BLaER1 treated with 17β-estradiol and CSF1 and Interleukin-3, amounts not matched to agents 10 nM and 100 nM (cell line): ENCODE data around the gene ABHD18.
"Not testable (repeated sequence)": the region's sequence is repeated elsewhere in the genome, so short reads cannot be mapped to it uniquely, and the experiment has no call there.

Source experiments
- H3K27ac ChIP-seq, 11 experiments: shearing (Covaris generic); formaldehyde crosslinking; 2 replicates each; pipeline ENCODE4 v1.8.1; 2022
- H3K27me3 ChIP-seq, 11 experiments: shearing (Covaris generic); formaldehyde crosslinking; 2 replicates each; pipeline ENCODE4 v1.8.1; 2022
- H3K36me3 ChIP-seq, 11 experiments: shearing (Covaris generic); formaldehyde crosslinking; 2 replicates each; pipeline ENCODE4 v1.8.1; 2022
- H3K4me1 ChIP-seq, 10 experiments: shearing (Covaris generic); formaldehyde crosslinking; 2 replicates each; pipeline ENCODE4 v1.8.1; 2022
- H3K4me2 ChIP-seq, 11 experiments: shearing (Covaris generic); formaldehyde crosslinking; 2 replicates each; pipeline ENCODE4 v1.8.1; 2022
- H3K4me3 ChIP-seq, 10 experiments: shearing (Covaris generic); formaldehyde crosslinking; 2 replicates each; pipeline ENCODE4 v1.8.1; 2022
- H3K9ac ChIP-seq, 11 experiments: shearing (Covaris generic); formaldehyde crosslinking; 2 replicates each; pipeline ENCODE4 v1.8.1; 2022
- H3K9me3 ChIP-seq, 11 experiments: shearing (Covaris generic); formaldehyde crosslinking; replicated peaks in 1 of 11; 2 replicates each; pipeline ENCODE4 v1.8.1; 2022
- H4K20me1 ChIP-seq, 11 experiments: shearing (Covaris generic); formaldehyde crosslinking; 2 replicates each; pipeline ENCODE4 v1.8.1; 2022
- Cebpa-rat ChIP-seq, 11 experiments: shearing (Covaris generic); IDR thresholded peaks; 2 replicates each; pipeline ENCODE4 v1.8.1; 2022

The ABHD18 gene

GRCh38 chr4:127957105-127957504 lies 8.1 kb upstream of the ABHD18 start:
- Histone ChIP-seq H3K4me3 (no peak overlapping the region), H3K27ac (no peak overlapping the region), H3K9me3 (no peaks in the 10 kb centered on the region), H4K20me1 (peaks cover 0 to 35% (median 4%) of the 10 kb centered on the region in 11 experiments; a peak in 7 of 22 replicates), H3K4me2 (no peak overlapping the region), H3K4me1 (peaks cover 0 to 6% (median 0%) of the 10 kb centered on the region in 10 experiments; a peak in 1 of 20 replicates), H3K36me3 (peaks cover 34 to 69% (median 43%) of the 10 kb centered on the region in 11 experiments), H3K9ac (no peak overlapping the region), H3K27me3 (no peaks in the 10 kb centered on the region)
- no peak for TF ChIP-seq Cebpa-rat (IDR thresholded peaks at IDR 0.05)

- H3K4me2 ChIP-seq: no peak overlapping the region
- peaks cover 19 to 51% (median 28%) of the 10 kb centered on the region in 11 experiments for H3K36me3 ChIP-seq
- no peaks in the 10 kb centered on the region for H3K27me3 ChIP-seq
- H3K4me3 ChIP-seq: no peak overlapping the region
- H3K9me3 ChIP-seq: no peaks in the 10 kb centered on the region; a peak in 1 of 22 replicates
- H4K20me1 ChIP-seq: peaks cover 0 to 41% (median 12%) of the 10 kb centered on the region in 11 experiments; a peak in 8 of 22 replicates
- no peak overlapping the region for H3K9ac ChIP-seq
- TF ChIP-seq Cebpa-rat (IDR thresholded peaks at IDR 0.05): no peak
- H3K4me1 ChIP-seq: peaks cover 5 to 19% (median 9%) of the 10 kb centered on the region in 10 experiments; a peak in 9 of 20 replicates
- no peak overlapping the region for H3K27ac ChIP-seq
Measured at GRCh38 chr4:127959794-127960193, 5.4 kb upstream of the ABHD18 start.

GRCh38 chr4:127963633-127964398 lies 1.4 kb upstream of the ABHD18 start:
- Histone ChIP-seq H3K9ac (peak overlapping the region; percentile 83 to 94 (median 91)), H3K4me3 (peak overlapping the region; percentile 81 to 98 (median 87)), H3K27ac (peak overlapping the region in 10 of 11 experiments; percentile 82 to 91 (median 88); a peak in 18 of 22 replicates), H3K4me2 (peak overlapping the region; percentile 75 to 92 (median 84)), H4K20me1 (peaks cover 0 to 71% (median 14%) of the 10 kb centered on the region in 11 experiments; a peak in 10 of 22 replicates), H3K4me1 (peaks cover 24 to 46% (median 33%) of the 10 kb centered on the region in 10 experiments), H3K36me3 (peaks cover 0 to 21% (median 8%) of the 10 kb centered on the region in 11 experiments; a peak in 8 of 22 replicates)
- not testable (repeated sequence) for H3K9me3 ChIP-seq, H3K27me3 ChIP-seq

- Histone ChIP-seq H4K20me1 (peaks cover 0 to 71% (median 12%) of the 10 kb centered on the region in 11 experiments; a peak in 12 of 22 replicates), H3K4me2 (peak overlapping the region; percentile 75 to 92 (median 84)), H3K9ac (peak overlapping the region; percentile 83 to 94 (median 91)), H3K36me3 (peaks cover 0 to 21% (median 12%) of the 10 kb centered on the region in 11 experiments; a peak in 12 of 22 replicates), H3K4me1 (peaks cover 24 to 46% (median 34%) of the 10 kb centered on the region in 10 experiments), H3K27ac (peak overlapping the region; percentile 80 to 91 (median 88)), H3K4me3 (peak overlapping the region; percentile 81 to 98 (median 87))
- not testable (repeated sequence) for H3K27me3 ChIP-seq, H3K9me3 ChIP-seq
Measured at GRCh38 chr4:127964426-127965061, 662 bp upstream of the ABHD18 start.

GRCh38 chr4:127965803-127966175 lies 583 bp downstream of the ABHD18 start:
- H3K9me3 ChIP-seq: no peaks in the 10 kb centered on the region; a peak in 1 of 22 replicates
- peak overlapping the region; percentile 81 to 98 (median 87) for H3K4me3 ChIP-seq
- H4K20me1 ChIP-seq: peaks cover 0 to 72% (median 17%) of the 10 kb centered on the region in 11 experiments; a peak in 13 of 22 replicates
- H3K4me2 ChIP-seq: peak overlapping the region; percentile 72 to 96 (median 84)
- H3K4me1 ChIP-seq: peaks cover 24 to 46% (median 34%) of the 10 kb centered on the region in 10 experiments
- H3K27me3 ChIP-seq: no peaks in the 10 kb centered on the region
- H3K36me3 ChIP-seq: peaks cover 0 to 29% (median 12%) of the 10 kb centered on the region in 11 experiments; a peak in 13 of 22 replicates
- H3K9ac ChIP-seq: peak overlapping the region; percentile 83 to 94 (median 91)
- peak overlapping the region; percentile 82 to 91 (median 88) for H3K27ac ChIP-seq
- no peak for TF ChIP-seq Cebpa-rat (IDR thresholded peaks at IDR 0.05)

GRCh38 chr4:127967141-127967775 lies 2.1 kb downstream of the ABHD18 start:
- no peaks in the 10 kb centered on the region for H3K27me3 ChIP-seq

GRCh38 chr4:127968586-127968985 lies 3.4 kb downstream of the ABHD18 start:
- H3K9ac ChIP-seq: peak overlapping the region in 1 of 11 experiments; percentile 60; a peak in 1 of 22 replicates
- peaks cover 5 to 78% (median 28%) of the 10 kb centered on the region in 11 experiments; a peak in 13 of 22 replicates for H4K20me1 ChIP-seq
- peaks cover 18 to 35% (median 27%) of the 10 kb centered on the region in 10 experiments for H3K4me1 ChIP-seq
- H3K4me3 ChIP-seq: no peak overlapping the region
- TF ChIP-seq Cebpa-rat (IDR thresholded peaks at IDR 0.05): no peak
- no peak overlapping the region for H3K27ac ChIP-seq
- no peaks in the 10 kb centered on the region for H3K27me3 ChIP-seq
- H3K9me3 ChIP-seq: no peaks in the 10 kb centered on the region; a peak in 1 of 22 replicates
- H3K36me3 ChIP-seq: peaks cover 18 to 49% (median 28%) of the 10 kb centered on the region in 11 experiments
- H3K4me2 ChIP-seq: peak overlapping the region in 7 of 11 experiments; percentile 2 to 55 (median 25); a peak in 4 of 22 replicates

More at GRCh38 chr4:127967141-127967775, 2.1 kb downstream of the ABHD18 start:
- no peak for TF ChIP-seq Cebpa-rat (IDR thresholded peaks at IDR 0.05)
- Histone ChIP-seq H4K20me1 (peaks cover 7 to 73% (median 25%) of the 10 kb centered on the region in 11 experiments; a peak in 14 of 22 replicates), H3K36me3 (peaks cover 5 to 44% (median 20%) of the 10 kb centered on the region in 11 experiments; a peak in 19 of 22 replicates), H3K4me2 (peak overlapping the region; percentile 44 to 96 (median 83); a peak in 17 of 22 replicates), H3K9ac (0 out of 22 replicates have a peak overlapping the region, but pooled peaks of 1 of the 11 experiments have one; percentile 19), H3K27ac (no peak overlapping the region), H3K4me3 (no peak overlapping the region), H3K4me1 (peaks cover 24 to 45% (median 34%) of the 10 kb centered on the region in 10 experiments), H3K9me3 (no peaks in the 10 kb centered on the region; a peak in 1 of 22 replicates)

GRCh38 chr4:127970925-127971324 lies 5.7 kb downstream of the ABHD18 start:
- H3K27me3 ChIP-seq, H3K4me3 ChIP-seq, H3K9ac ChIP-seq, H3K27ac ChIP-seq, H3K4me2 ChIP-seq: not testable (repeated sequence)
- Histone ChIP-seq H4K20me1 (peaks cover 2 to 76% (median 28%) of the 10 kb centered on the region in 11 experiments; a peak in 13 of 22 replicates), H3K36me3 (peaks cover 31 to 72% (median 46%) of the 10 kb centered on the region in 11 experiments), H3K9me3 (peaks cover 0 to 15% (median 6%) of the 10 kb centered on the region in 11 experiments; a peak in 9 of 22 replicates), H3K4me1 (peaks cover 17 to 33% (median 26%) of the 10 kb centered on the region in 10 experiments)
